Renal cortex interstitium (tissue), 11 donors: ENCODE measurements around the gene DIP2C. TPM values are rescaled to one million over a fixed set of nuclear protein-coding genes. Genes with fewer than 3 reads are reported as not detected.
"Not testable (repeated sequence)": the region's sequence is repeated elsewhere in the genome, so short reads cannot be mapped to it uniquely, and the experiment has no call there.

Experiments used
- DNase-seq, 11 donors: peaks; one replicate each; pipeline ENCODE4 v3.0.0-alpha.2; 2013; ENCODE audit warnings: low read depth in 9 of 11, low spot score in 4 of 11; ENCODE audit errors: extremely low read depth in 1 of 11
- polyA plus RNA-seq, 3 donors: library from polyadenylated mRNA; unstranded; fragments of 120-200 nt; gene quantifications; one replicate each; pipeline ENCODE4 v1.2.1, GENCODE V29; 2013; ENCODE audit not compliant: insufficient read length in 3 of 3

Gene DIP2C
- polyA plus RNA-seq, 3 donors = 20.7 to 23.7 (median 23.4) TPM

DNA sequence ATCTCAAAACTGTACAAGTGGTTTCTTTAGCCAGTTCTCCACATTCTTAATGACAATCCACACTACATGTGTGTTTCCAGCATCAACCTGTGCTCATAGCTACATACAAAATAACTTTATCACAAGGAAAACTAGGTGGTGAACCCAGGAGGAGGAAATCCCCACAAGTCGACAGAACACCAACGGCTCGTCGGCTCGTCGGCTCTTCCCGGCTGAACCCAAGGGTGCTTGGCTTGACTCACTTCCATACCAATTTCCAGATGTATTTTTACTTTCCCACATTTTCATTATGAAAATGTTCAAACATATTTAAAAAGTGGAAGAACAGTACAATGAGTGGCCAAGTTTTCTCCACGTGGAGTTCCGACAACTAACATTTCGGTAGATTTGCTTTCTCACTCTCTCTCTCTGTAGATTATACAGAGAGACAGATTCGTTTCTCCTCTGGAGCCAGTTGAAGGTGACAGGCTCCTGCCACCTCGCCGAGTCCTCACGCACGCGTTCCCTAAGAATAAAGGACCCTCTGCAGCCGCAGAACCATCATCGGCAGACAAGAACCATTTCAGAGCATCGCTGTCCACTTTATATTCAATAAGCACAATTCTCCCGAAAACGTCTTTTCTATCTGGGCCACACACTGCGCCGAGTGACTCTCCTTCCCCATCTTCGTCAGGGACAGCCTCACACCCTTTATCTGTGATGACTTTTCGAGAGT lies 53.3 kb downstream of the DIP2C start:
- DNase-seq = no peak

DNA sequence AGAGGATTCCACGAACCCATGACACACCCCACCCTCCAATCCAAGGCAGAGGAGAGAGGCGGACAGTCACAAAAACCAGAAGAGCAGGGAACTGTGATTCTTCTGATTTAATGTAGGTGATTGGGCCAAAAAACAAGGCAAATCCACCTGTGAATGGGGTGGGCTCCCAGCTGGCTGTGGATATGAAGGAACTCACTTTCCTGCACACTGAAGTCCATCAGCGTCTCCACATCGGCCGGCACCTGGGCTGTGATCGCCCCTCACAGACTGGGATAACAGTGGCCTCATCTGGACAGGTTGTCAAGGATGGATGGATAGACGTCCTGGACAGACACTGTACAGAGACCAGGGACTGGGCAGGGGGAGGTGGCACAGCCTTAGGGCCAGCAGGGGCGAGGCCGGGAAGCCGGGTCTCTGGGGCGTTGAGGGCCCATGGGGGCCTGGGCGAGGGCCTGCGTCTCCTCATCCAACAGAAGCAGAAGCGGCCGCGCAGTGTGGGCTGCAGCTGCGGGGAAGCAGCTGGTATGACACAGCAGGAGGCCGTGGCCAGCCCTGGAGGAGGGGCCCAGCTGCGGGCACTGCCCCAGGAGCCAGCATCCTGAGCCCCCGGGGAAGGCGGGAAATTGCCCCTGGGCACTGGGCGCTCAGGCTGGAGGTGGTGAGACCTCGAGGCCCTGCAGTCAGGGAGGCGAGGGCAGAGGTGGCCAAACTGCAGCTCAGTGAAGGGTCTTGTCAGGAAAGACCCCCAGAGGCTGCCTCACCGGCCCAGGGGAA lies 54.2 kb downstream of the DIP2C start:
- no peak for DNase-seq

- no peak for DNase-seq
These were observed 55.2 kb downstream of the DIP2C start for GRCh38 chr10:634256-634655.

- DNase-seq = no peak
These were observed 55.9 kb downstream of the DIP2C start for GRCh38 chr10:633279-634245.

- not testable (repeated sequence) for DNase-seq
These were observed 56.7 kb downstream of the DIP2C start for GRCh38 chr10:632807-633177.

- DNase-seq = not testable (repeated sequence)
These were observed 57.2 kb downstream of the DIP2C start for GRCh38 chr10:632155-632806.

DNA sequence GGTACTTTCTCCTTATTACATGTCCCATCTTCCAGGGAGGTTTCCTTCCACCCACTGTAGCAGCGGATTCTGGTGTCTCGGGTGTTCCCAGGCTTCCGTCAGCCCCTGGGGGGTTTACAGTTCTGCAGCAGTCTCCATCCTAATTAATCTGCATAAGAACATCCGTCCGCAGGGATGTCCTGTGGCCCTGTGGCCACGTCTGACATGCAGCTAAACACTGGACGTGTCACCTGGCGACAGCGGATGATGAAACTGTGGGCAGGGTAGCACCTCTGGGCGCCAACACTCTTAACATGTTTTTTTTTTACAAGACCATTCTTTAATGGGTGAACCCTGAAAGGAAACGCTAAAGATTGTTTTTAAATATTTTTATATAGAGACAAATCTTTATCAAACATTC lies 58.2 kb downstream of the DIP2C start:
- no peak for DNase-seq

- no peak for DNase-seq
These were observed 58.8 kb downstream of the DIP2C start for GRCh38 chr10:630581-631073.

DNA sequence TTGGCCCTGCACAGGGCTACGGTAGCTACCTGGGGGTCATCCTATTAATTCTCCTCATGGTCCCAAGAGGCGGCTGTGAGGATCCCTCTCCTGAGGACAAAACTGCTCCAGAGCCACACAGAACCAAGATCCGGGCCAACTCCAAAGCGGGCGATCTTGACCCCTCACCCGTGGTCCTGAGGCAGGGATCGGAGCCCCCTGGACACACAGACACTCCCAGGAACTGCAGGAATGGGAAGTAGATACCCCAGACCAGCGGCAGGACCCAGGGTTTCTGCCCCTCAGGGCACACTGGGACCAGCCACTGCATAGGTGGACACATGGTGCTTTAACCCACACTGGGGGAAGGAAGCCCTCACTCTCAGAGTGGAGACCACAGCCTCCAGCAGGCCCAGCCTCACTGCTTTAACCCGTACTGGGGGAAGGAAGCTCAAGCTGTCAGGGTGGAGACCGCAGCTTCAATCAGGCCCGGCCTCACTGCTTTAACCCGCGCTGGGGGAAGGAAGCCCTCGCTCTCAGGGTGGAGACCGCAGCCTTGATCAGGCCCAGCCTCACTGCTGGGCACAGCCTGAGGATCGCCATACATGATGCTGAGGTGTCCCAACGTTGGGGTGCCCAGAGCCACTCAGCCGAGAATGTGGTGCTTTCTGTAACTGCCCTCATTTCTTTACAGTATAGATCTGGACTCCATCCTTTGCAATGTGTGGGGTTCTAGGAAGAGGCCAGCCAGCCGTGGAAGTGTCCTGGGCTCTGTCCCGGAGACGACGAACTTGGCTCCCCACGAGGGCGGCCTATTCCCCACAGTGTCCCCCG lies 60.1 kb downstream of the DIP2C start:
- DNase-seq = no peak

DNA sequence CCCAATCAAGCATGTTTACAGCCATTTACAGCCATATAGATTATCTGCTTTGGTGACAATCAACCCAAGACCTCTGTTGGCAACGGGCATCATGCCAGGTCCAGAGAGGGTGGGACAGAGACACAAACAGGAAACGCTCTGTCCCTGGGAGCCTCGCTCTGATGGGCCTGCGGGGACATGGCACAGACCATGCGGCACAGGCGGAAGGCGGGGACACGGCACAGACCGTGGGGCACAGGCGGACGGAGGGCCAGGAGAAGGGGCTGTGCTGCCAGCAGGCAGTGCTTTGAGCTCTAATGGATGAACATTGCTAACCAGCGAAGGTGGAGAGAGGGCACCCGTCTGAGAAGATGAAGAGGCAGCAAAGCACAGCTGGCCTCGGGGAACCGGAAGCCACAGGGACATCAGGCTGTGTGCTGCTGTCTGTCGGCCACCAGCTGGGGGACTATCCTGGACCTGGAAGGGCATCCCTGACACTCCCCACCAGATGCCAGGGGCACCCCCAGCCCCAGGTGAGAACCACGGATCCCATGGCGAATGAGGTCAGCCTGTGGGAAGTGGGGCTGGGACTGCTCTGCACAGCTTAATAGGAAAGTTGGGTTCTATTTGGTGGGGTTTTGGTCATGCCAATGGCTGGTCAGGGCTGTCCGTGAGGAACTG lies 61.0 kb downstream of the DIP2C start:
- DNase-seq = no peak

DNA sequence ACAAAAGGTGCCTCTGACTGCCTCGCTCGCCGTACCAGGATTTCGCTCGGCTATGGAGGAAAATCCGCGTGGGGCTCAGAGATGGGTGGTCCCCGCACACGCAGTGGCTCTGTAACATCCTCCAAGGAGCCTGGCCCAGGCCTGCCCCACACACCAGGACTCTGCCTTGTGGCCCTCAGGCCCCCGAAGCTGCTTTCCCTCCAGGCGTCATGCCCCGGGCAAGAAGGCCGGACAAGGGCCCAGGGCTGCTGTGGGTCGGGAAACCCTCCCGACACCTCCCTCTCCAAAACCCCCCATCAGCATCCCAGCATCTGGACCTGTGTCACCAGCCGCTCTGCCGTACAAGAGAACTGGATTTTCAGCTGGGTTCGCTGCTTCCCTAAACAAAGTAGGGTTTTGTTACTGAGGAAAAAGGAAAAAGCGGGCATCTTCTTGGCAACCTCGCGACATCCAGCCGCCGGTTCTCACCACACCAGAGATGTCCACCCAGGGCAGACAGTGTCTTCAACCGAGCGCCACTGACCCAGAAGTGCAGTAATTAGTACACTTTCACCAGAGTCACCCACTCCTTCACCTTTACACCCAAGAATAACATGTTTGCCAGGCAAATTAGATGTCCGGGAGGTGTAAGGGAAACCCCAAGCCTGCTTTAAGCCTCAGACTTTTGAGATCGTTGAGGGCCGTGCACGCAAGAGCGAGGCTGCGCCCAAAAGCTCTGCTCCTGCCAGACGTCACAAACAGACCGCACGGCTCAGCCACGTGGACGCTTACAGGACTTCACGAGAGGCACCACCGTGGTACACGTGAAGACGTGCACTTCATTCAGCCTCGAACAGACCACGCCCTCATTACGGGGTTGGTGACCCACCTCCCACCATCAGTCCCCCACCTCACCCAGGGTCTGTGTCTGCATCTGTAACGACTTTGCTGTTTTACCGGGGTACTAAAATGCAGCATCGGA lies 62.2 kb downstream of the DIP2C start:
- DNase-seq = no peak

GRCh38 chr10:625751-626711 lies 63.4 kb downstream of the DIP2C start:
- no peak for DNase-seq

GRCh38 chr10:625333-625696 lies 64.2 kb downstream of the DIP2C start:
- no peak for DNase-seq

DNA sequence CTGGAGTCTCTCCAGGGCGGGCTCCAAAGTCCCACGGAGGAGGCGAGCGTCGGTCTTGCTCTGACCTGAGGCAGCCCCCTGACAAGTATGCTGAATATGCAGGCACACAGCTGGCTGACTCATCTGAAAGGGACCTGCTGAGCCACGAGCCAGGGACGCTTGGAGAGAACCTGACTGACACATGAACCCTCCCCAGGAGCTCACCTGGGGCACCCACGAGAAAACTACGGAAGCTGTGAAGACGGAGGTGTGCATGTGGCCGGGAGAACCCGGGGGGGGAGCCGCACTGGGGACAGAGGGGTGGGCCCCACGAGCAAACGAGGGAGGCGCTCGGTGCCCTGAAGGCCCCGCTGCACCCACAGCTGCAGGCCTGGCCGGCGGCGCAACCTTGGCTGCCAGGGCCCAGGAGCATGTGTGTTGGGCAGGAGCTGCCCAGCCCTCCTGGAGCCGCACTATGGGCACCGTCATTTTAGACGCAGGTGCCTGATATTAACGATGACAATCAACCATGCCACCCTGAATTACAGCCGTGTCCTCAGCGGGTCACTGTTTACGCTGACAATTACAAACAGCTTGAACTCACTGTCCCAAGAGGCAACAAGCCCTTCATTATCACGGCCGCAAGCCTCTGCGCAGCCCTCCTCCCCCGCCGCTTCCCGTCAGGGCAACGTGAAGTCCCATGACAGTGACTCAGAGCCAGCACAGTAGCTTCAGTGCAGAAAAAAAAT lies 64.7 kb downstream of the DIP2C start:
- DNase-seq = peak in 1 of 11 donors; percentile 53

DNA sequence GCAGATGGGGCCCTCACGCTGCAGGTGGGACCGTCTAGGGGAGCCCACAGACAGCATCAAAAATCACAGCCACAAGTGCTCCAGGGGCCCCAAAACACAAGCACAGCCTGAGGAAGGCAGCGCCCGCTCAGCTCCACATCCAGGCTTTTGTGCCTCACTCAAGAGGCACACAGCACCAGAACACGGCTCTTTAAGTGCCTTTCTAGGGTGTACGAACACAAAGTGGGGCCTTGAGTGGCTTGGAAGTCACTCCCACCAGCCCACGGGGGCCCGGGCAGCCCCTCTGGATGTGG lies 65.2 kb downstream of the DIP2C start:
- no peak for DNase-seq
